ENCODE results near the gene PARD3B.

Gene PARD3B

GRCh38 chr2:205375461-205376448, 830.5 kb downstream of the PARD3B start:
- DNase-seq (ENCODE audit: low read depth in 2 of 3, low spot score in 2 of 3) = no peak

DNA sequence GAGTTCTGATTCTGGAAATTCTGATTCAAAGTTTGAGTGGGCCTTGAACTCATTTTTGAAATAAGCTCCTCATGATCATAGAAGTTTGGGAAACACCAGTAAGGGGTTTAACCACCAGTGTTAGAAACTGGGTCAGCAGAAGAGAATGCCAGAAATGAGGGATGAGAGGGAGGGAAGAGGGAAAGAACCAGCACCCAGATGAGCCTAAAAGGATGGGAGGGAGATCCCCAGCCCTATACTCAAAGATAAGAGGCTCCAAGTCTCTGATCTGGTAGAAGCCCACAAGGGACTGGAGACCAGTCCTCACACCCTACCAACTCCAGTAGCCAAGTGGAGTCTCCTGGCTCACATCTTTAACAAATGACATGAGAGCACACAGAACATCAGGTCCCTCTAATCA, 832.0 kb downstream of the PARD3B start:
- DNase-seq (ENCODE audit: low read depth in 2 of 3, low spot score in 2 of 3) = no peak

- DNase-seq (ENCODE audit: low read depth in 2 of 3, low spot score in 2 of 3) = no peak
Observed at GRCh38 chr2:205383601-205384000, 838.3 kb downstream of the PARD3B start.

GRCh38 chr2:205386109-205386508, 840.8 kb downstream of the PARD3B start:
- no peak for DNase-seq (ENCODE audit: low read depth in 2 of 3, low spot score in 2 of 3)

DNA sequence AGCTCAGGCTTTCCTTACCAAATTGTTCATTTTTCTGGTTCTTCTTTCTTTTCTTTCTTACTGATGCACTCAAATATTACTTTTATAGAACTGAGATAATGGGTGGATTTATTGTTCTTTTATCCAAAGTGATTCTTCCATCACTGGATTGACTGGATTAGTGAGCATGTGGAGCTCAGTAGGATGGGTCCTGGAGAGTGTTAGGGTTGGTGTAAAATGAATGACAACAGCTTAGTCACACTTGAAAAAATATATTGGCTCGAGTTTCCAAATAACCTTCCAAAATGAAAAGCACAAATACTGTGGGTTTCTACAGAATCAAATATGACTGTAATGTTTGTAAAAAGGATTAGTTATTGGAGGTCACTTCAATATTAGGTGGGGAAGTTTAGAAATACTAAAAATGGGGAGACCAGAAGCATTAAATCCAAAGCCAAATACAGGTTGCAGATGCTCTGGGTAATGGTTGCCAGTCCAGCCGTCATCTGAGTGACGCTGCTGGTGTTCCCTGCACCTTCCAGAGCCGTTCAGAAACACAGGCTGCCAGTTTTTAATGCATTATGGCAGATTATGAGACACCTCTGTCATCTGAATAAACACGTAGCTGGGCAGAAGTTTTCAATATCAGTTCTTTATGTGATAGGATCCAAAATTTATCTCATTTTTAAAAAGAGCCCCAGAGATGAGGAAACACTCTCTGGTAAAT, 842.2 kb downstream of the PARD3B start:
- DNase-seq (ENCODE audit: low read depth in 2 of 3, low spot score in 2 of 3) = no peak

DNA sequence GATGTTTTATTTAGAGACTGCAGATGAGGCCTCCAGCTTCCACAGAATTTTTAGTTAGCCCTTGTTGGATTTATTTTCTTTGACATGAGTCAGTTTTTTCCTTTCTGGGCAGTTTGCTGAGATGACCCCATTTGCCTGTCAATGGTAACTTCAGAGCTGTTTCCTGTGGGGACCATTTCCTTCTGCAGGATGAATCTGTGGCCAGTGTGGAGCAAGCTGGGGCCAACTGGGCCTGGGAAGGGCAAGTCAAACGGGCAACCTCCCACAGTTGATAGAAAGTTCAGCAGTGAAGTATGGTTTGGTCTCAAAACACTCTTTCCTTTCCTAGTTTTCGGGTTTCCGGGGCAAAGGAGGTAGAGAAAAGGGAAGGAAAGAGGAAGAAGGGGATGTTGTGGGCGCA, 845.6 kb downstream of the PARD3B start:
- DNase-seq (ENCODE audit: low read depth in 2 of 3, low spot score in 2 of 3) = no peak

GRCh38 chr2:205401511-205401910, 856.2 kb downstream of the PARD3B start:
- DNase-seq (ENCODE audit: low read depth in 2 of 3, low spot score in 2 of 3) = no peak

GRCh38 chr2:205402011-205402410, 856.7 kb downstream of the PARD3B start:
- no peak for DNase-seq (ENCODE audit: low read depth in 2 of 3, low spot score in 2 of 3)

DNA sequence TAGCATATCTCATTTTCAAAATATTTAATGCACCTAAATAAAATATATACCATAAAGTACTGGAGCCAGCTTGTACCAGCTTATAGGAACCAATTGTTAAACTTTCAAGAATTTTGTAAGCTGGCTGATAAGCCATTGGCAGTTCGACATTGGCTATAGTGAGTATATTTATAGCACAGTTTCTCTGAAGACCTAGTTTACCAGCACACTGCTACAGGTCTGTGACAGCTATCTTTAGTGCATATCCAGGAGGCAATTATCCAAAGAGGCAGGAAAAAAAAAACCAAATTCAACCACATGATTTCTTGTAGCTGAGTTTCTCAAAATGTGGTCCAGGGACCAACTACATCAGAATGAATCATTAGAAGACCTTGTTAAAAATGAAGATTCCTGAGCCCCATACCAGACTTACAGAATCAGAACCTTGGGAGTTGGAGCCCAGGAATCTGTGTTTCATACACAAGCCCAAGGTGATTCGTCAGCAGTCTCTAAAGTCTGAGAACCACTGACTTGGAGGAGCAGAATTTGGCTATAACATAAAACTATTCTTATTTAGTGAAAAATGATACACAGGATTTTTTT, 858.1 kb downstream of the PARD3B start:
- DNase-seq (ENCODE audit: low read depth in 2 of 3, low spot score in 2 of 3) = no peak

DNA sequence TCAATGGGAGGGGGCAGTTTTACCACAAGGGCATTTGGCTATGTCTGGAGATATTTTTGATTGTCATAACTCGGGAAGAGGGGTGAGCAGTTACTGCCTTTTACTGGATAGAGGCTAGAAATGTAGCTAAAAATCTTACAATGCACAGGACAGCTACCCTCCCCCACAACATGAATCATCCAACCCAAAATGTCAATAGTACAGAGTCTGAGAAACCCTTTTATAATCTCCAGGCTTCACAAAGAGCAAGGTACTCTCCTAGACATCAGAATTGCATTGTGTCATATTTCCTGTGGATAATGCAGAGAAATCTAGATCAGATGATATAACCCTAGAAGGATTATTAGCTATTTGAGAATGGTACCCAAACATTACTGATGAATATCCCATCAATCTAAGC, 859.9 kb downstream of the PARD3B start:
- no peak for DNase-seq (ENCODE audit: low read depth in 2 of 3, low spot score in 2 of 3)

GRCh38 chr2:205405752-205406151, 860.5 kb downstream of the PARD3B start:
- no peak for DNase-seq (ENCODE audit: low read depth in 2 of 3, low spot score in 2 of 3)

GRCh38 chr2:205407984-205408383, 862.7 kb downstream of the PARD3B start:
- DNase-seq (ENCODE audit: low read depth in 2 of 3, low spot score in 2 of 3) = no peak

GRCh38 chr2:205408696-205409095, 863.4 kb downstream of the PARD3B start:
- DNase-seq (ENCODE audit: low read depth in 2 of 3, low spot score in 2 of 3) = no peak

DNA sequence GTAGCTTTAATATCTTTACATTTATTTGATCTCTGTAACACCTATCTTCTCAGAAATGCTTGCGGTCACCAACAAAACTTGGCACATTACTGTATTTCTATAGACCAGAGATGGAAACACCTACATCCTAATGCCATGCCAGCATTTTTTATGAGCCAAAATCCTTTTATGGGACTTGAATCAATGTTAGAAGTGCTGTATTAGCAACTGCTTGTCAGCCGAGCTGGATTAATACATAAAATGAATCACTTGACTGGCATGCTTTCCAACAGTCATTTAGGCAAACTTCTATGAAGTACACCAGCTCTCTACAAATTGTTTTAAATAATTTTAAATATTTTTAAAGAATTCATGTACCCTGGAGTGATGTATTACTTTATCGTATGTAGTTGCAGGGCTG, 864.1 kb downstream of the PARD3B start:
- DNase-seq (ENCODE audit: low read depth in 2 of 3, low spot score in 2 of 3) = no peak

- DNase-seq (ENCODE audit: low read depth in 2 of 3, low spot score in 2 of 3) = no peak
Observed at GRCh38 chr2:205411558-205411957, 866.3 kb downstream of the PARD3B start.

- DNase-seq (ENCODE audit: low read depth in 2 of 3, low spot score in 2 of 3) = no peak
Observed at GRCh38 chr2:205424326-205424725, 879.1 kb downstream of the PARD3B start.

DNA sequence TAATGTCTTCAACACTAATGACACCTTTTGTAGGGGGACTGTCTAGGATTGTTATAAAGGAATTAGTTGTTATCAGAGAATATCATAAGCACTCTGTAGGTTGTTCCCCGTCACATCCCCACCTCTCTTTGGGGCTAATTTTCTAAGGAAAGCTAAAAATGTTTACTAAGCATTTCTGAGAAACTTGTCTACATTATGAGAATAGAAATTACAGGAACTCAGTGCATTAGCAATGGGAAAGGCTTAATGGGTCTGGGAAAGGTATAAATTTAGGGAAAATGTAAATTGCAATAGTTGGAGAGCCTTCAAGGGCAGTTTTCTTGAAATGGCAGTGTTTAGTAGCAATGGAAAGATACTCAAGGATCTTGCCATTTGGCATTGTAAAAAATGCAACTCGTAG, 879.8 kb downstream of the PARD3B start:
- no peak for DNase-seq (ENCODE audit: low read depth in 2 of 3, low spot score in 2 of 3)

DNA sequence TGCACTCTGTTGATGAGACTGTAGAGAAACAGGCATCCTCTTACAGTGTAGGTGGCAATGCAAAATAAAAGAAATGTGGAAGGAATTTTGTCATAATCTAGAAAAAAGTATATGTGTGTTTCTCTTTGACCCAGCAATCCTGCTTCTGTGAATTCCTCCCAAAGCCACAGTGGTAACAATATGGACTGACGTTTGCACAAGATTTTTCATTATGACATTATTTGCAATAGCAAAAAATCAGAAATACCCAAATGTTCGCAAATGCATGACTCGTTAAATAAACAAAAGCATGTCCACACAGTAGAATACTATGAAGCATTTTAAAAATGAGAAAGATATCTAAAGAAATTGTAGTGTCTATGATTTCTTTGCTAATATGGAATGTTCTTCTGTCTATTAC, 881.8 kb downstream of the PARD3B start:
- no peak for DNase-seq (ENCODE audit: low read depth in 2 of 3, low spot score in 2 of 3)

- no peak for DNase-seq (ENCODE audit: low read depth in 2 of 3, low spot score in 2 of 3)
Observed at GRCh38 chr2:205428811-205429210, 883.5 kb downstream of the PARD3B start.

- DNase-seq (ENCODE audit: low read depth in 2 of 3, low spot score in 2 of 3) = no peak
Observed at GRCh38 chr2:205435970-205436369, 890.7 kb downstream of the PARD3B start.

- no peak for DNase-seq (ENCODE audit: low read depth in 2 of 3, low spot score in 2 of 3)
Observed at GRCh38 chr2:205438241-205438640, 893.0 kb downstream of the PARD3B start.

DNA sequence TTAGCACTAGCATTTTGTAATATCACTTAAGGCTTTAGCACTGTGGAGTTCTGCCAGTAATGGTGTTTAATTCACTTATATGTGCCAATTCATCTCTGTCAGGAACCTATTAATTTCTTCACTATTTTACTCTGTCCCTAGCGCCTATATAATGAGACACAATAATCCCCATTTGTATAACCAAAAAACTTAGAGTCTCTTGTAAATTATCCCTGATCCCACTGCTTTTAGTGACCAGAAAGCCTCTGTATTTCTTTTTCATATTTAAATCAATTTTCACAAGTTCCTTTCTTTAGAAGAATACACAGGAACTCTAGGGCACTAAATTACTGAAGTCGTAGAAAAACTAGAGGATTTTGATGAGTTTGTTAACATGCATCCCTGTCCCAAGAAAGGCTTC, 894.3 kb downstream of the PARD3B start:
- no peak for DNase-seq (ENCODE audit: low read depth in 2 of 3, low spot score in 2 of 3)
